SK-N-MC (cell line): ENCODE measurements around the gene GIPC3.

Experiments used
- EZH2 ChIP-seq: fragments of 200-600 bp; sonication (generic); IDR thresholded peaks from one replicate; pipeline ENCODE4 v1.6.1; 2017; ENCODE audit warnings: antibody characterized with exemption
- POLR2AphosphoS5 ChIP-seq: IDR thresholded peaks from 2 replicates; pipeline ENCODE4 v1.6.1; 2012; ENCODE audit warnings: mild to moderate bottlenecking, low read depth, low read length, borderline replicate concordance

- TF ChIP-seq EZH2 (no peak), POLR2AphosphoS5 (no peak)
Measured at GRCh38 chr19:3539756-3540118, 45.5 kb upstream of the GIPC3 start.
